ENCODE measurements around the gene FRYL.
"Not testable (repeated sequence)": the region's sequence is repeated elsewhere in the genome, so short reads cannot be mapped to it uniquely, and the experiment has no call there.

The FRYL gene

DNA sequence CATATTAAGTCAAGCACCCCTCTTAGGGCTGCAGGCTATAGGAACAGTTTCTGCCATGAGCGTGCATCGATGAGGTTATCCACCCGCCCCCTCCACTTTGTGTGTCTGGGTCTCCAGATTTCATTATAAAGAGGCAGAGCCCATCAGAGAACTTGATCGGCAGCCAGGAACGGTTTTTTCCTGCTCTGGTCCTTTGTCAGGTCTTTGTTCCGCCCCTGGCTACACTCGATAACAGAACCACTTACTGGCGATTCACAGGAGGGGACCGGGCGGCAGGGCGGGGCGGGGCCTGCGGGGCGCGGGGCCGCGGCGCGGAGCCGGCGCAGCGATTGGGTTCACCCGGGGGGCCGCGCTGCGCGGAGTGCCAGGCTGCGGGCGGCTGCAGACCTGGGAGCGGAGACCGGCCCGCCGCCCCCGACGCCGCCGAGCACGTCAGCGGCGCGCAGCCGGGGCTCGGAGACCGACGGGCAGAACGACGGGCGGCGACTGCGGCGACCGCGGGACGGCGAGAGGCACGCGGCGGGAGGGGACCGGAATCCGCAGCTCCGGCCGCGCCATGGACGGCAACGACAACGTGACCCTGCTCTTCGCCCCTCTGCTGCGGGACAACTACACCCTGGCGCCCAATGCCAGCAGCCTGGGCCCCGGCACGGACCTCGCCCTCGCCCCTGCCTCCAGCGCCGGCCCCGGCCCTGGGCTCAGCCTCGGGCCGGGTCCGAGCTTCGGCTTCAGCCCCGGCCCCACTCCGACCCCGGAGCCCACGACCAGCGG lies 296.9 kb downstream of the FRYL start, which contains the start of gene SLC10A4:
Gene SLC10A4, plus strand, starts transcription at position 338 of the 771 bp plus-strand sequence. Its CDS starts 219 bp downstream, at position 557.
- no peak for DNase-seq

DNA sequence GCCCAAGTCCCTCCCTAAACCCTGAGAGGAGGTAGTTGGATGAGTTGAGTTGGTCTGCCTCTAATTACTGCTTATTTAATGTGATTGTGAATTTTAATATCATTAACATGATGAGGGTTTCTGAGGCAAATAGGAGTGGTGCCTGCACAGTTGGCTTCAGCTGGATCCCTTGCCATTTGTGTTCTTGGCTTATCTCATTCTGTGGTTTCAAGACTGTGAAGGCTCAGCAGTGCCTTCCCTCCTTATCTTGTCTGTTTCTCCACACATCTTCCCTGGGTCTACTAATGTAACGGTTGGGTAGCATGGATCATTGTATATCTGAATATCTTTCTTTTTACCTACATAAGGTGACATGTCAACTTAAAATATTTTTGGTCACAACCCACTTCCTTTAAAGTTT lies 298.5 kb downstream of the FRYL start:
- no peak for DNase-seq

DNA sequence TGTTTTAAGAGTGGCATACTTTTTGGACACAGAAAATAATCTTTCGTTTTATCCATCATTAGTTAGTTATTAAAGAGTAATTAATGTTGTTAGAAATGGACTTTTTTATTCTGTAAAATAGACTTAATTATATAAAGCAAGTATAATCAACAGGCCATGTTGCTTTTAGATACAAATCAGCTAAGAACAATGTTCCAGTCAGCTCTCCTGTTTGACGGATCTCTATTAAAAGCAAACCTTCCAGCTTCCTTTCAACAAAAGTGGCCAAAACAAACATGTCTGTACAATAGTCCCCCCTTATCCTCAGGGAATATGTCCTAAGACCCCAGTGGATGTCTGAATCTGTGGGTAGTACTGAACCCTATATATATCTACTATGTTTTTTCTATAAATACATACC lies 301.8 kb downstream of the FRYL start:
- DNase-seq, result no peak

DNA sequence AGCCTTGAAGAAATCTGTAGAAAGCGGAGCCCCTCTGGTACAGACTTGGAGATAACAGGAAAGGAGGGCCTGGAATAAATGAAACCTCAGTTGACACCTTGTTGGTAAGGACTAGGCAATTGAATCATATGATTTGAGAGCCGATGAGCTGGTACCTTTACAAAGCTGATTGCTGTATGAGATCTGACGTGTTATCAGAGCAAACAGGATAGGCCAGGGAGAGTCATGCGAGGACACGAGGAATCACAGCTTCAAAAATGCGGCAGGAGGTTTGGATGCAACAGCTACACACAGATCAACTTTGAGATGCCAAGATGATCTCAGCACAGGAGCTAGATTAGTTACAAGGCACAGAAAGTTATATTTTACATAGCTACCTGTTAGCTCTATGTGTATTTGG lies 304.3 kb downstream of the FRYL start:
- no peak for DNase-seq

DNA sequence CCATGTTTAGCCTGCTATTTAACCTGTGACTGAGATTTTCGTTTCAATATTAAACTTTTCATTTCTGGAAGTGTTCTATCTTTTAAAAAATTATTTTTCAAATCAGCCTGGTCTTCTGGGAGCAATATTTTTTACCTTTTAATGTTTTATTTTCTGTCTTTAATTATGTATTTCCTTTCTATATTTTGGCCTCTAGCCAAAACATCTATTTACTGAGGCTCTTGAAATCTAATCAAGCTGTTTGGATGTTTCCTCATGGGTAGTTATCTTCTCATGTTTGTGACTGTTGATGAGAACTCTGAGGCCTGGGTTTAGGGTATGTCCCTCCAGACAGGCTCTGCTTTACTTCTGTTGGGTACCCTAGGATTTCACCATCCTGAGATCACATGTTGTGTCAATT lies 307.3 kb downstream of the FRYL start:
- no peak for DNase-seq

DNA sequence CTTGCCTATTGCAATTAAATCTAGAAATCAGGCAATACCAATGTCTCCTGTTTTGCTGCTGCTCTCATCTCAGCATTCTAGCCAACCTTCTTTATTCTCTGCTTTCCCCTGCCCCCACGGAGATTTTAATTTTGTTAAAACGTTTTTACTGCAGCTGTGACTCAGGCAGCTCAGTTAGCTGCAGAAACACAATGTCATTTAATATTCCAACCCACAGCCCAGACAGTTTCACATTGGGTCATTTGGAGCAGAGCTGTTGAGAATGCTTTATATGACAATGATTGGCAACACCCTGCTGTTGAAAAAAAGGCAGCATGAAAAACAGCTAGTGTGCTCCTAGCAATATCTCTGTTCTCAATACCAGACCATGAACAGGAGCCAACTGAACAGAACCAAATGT lies 309.5 kb downstream of the FRYL start:
- DNase-seq, result no peak

DNA sequence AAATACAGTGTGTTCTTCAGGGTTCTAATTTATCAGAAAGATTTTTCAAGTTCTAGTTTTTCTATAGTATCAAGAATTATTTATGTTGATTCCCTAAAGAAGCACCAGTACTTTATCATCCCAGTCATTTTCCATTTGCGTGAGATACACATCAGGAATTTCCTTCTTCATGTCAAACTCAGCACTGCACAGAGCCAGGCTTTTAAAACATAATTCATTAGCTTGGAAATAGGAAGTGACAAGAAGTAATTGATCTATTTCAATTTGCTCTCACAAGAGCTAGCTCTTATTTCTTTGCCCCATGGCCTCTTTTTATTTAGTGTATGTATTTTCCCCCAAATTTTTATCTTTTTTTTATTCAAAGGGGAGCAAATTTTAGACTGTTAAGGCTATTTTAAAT lies 309.9 kb downstream of the FRYL start:
- no peak for DNase-seq

DNA sequence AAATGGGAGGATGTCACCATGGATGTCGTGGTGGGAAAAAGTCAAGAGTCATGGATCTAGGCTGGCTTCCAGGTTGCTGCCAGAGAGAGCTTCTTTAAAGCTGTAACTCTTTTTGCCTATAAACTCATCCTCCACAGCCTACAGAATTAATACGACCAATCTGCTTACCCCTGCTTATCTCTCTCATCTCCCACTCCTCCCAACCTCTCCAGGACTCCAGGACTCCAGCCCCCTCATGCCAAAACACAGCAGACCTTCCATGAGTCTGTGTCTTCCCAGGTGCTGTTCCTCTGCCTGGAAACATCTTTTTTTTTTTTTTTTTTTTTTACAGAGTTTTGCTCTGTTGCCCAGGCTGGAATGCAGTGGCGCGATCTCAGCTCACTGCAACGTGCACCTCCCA lies 312.2 kb downstream of the FRYL start:
- no peak for DNase-seq

DNA sequence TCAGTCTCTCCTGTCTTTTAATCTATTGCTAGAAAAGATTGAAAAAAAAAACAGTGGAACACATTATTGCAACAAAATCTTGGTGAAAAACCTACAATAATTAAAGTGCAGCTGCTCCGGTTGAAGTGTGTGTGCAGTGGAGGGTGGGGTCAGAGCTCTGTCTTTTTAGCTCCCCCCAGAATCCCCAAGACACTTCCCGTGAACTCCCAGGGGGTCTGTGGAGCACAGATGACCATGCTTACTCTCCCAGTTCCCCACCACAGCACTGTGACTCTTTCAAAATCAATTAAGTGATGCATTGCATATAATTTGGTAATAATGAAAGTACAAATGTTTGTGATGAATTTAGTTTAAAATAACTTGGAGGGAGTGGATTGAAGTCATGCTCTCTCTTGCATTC lies 312.6 kb downstream of the FRYL start:
- no peak for DNase-seq

DNA sequence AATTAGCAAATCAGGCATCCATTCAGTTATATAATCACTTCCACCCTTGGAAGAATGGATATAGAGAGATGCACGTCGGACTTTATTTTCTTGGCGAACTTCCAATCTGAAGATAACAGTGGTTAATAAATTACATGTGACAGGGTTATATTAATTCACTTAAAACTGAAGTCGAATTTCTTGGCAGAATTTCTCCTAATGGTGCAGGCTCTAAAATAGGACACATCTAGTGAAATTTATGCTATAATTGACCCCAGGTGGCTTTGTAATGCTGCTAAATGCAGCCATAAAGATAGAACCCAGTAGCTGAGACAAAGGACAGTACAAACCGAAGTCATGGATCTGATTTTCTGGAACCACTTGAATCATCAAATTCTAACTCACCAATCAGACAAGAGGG lies 317.7 kb downstream of the FRYL start:
- no peak for DNase-seq

DNA sequence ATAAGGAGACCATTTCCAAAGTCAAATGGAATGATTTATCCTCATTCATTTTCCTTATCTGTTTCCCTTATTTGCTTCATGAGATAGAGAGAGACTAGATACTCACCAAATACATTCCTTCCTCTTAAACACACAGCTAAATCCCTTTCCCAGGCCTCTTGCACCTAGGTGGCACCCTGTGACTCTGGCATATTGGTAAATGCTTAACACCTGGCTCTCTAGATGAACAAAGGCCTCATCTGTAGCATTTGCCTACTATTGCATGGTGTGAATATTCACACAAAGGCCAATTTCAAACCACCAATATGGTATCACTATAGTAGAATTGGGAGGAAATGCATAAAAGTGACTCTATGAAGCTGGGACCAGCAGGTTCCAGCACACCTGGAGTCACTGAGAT lies 319.1 kb downstream of the FRYL start:
- DNase-seq, result no peak

DNA sequence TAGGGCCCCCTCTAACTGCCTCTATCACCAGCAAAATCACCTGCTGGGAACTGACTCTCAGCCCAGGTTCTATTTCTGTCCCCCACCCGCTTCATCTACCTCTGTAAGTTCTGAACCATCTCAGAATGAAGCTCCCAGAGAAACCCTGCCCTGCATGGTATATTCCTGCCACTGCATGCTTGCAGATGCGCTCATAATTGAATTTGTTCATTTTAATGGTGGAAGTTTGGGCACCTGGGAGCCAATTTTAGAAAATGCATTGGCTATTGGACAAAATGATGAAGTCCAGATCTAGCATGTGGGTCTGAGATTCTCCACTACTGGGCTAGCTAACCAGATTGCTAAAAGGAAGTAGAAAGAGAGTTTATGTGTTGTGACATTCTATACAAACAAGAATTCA lies 325.5 kb downstream of the FRYL start:
- no peak for DNase-seq

DNA sequence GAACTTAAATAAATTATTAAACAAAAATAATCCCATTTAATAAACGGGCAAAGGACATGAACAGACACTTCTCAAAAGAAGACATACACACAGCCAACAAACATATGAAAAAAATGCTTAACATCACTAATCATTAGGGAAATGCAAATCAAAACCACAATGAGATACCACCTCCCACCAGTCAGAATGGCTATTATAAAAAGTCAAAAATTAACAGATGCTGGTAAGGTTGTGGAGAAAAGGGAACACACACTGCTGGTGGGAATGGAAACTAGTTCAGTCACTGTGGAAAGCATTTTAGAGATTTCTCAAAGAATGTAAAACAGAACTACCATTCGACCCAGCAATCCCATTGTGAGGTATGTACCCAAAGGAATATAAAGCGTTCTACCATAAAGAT lies 328.4 kb downstream of the FRYL start:
- not testable (repeated sequence) for DNase-seq

DNA sequence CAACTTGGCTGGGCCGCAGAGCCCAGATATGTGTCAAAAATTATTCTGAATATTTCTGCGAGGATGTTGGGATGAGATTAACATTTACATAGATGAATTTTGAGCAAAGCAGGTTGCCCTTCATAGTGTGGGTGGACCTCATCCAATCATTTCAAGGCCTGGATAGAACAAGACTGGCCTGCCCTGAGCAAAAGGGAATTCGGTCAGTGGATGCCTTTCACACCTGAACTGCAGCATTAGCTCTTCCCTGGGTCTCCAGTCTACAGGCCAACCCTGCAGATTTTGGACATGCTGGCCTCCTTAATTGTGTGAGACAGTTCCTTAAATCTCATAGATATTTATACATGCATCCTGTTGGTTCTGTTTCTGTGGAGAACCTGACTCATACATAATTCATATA lies 329.3 kb downstream of the FRYL start:
- no peak for DNase-seq

DNA sequence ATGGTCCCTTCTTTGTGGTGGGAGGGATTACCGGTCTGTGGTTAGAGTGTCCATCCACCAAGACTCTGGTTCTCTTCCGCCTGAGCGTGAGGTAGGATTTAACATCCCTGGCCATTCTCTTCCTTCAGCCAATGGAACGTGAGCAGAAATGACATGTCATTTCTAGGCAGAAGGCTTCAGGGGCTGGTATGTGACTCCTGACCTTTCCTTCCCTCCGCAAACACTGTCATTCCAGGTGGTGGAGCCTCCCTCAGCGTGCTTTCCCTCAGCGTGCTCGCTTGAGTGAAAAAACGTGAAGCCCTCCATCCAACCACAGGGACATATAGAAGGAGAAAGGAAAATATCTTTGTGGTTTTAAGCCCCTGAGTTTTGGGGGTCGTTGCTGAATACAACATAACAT lies 330.9 kb downstream of the FRYL start:
- no peak for DNase-seq

Data from NCI-H1694 (cell line).